TTC549 (cell line): ENCODE measurements around the gene TOLLIP.

Experiments
- FAIRE-seq: peaks from 2 replicates; lab custom pipeline; 2012; peaks lifted over from hg19 to GRCh38; lab: Jason Lieb, UNC

Gene TOLLIP

GRCh38 chr11:1297576-1298473, 11.6 kb downstream of the TOLLIP start:
- no peak for FAIRE-seq

GRCh38 chr11:1297011-1297575, 12.3 kb downstream of the TOLLIP start:
- no peak for FAIRE-seq

GRCh38 chr11:1296287-1296686, 13.1 kb downstream of the TOLLIP start:
- no peak for FAIRE-seq

- FAIRE-seq: no peak
Observed at GRCh38 chr11:1295591-1295990, 13.8 kb downstream of the TOLLIP start.

GRCh38 chr11:1295086-1295485, 14.3 kb downstream of the TOLLIP start:
- no peak for FAIRE-seq

GRCh38 chr11:1293619-1294015, 15.8 kb downstream of the TOLLIP start:
- no peak for FAIRE-seq

GRCh38 chr11:1292644-1293618, 16.5 kb downstream of the TOLLIP start:
- no peak for FAIRE-seq

GRCh38 chr11:1292018-1292643, 17.3 kb downstream of the TOLLIP start:
- no peak for FAIRE-seq

- no peak for FAIRE-seq
Observed at GRCh38 chr11:1291295-1292017, 18.0 kb downstream of the TOLLIP start.

- no peak for FAIRE-seq
Observed at GRCh38 chr11:1290052-1291040, 19.1 kb downstream of the TOLLIP start.

- no peak for FAIRE-seq
Observed at GRCh38 chr11:1289211-1289935, 20.1 kb downstream of the TOLLIP start.

GRCh38 chr11:1288426-1289151, 20.8 kb downstream of the TOLLIP start:
- no peak for FAIRE-seq

GRCh38 chr11:1287928-1288327, 21.5 kb downstream of the TOLLIP start:
- no peak for FAIRE-seq

- no peak for FAIRE-seq
Observed at GRCh38 chr11:1285876-1286275, 23.6 kb downstream of the TOLLIP start.

GRCh38 chr11:1285316-1285744, 24.1 kb downstream of the TOLLIP start:
- FAIRE-seq: no peak

- FAIRE-seq: no peak
Observed at GRCh38 chr11:1283906-1284305, 25.5 kb downstream of the TOLLIP start.

GRCh38 chr11:1283091-1283511, 26.3 kb downstream of the TOLLIP start:
- no peak for FAIRE-seq

GRCh38 chr11:1281974-1282365, 27.5 kb downstream of the TOLLIP start:
- FAIRE-seq: no peak
